HG03521 (cell line): Measurements from ENCODE around the gene ALPL.
"Not testable (repeated sequence)": the region's sequence is repeated elsewhere in the genome, so short reads cannot be mapped to it uniquely, and the experiment has no call there.

Source experiments
- ATAC-seq: cut with Tn5 transposase; IDR thresholded peaks from one replicate; pipeline ENCODE4 v1.9.1; 2021; ENCODE audit warnings: mild to moderate bottlenecking, moderate library complexity; ENCODE audit not compliant: unreplicated experiment

ALPL gene

GRCh38 chr1:21507511-21508270 is 1.5 kb upstream of the ALPL start:
- no peak for ATAC-seq

- ATAC-seq, result no peak
These were observed 458 bp upstream of the ALPL start for GRCh38 chr1:21508580-21509350.

GRCh38 chr1:21510113-21510493 is 880 bp downstream of the ALPL start:
- no peak for ATAC-seq

GRCh38 chr1:21510885-21511578 is 1.8 kb downstream of the ALPL start:
- no peak for ATAC-seq

- ATAC-seq, result no peak
These were observed 2.6 kb downstream of the ALPL start for GRCh38 chr1:21511579-21512522.

GRCh38 chr1:21514245-21514644 is 5.0 kb downstream of the ALPL start:
- ATAC-seq, result peak; percentile 66

GRCh38 chr1:21517161-21517589 is 8.0 kb downstream of the ALPL start:
- ATAC-seq, result no peak

GRCh38 chr1:21517660-21518480 is 8.6 kb downstream of the ALPL start:
- no peak for ATAC-seq

- ATAC-seq, result no peak
These were observed 9.7 kb downstream of the ALPL start for GRCh38 chr1:21518774-21519455.

- not testable (repeated sequence) for ATAC-seq
These were observed 10.4 kb downstream of the ALPL start for GRCh38 chr1:21519486-21520070.

GRCh38 chr1:21520899-21521716 is 11.9 kb downstream of the ALPL start:
- ATAC-seq, result no peak

GRCh38 chr1:21521717-21522060 is 12.5 kb downstream of the ALPL start:
- ATAC-seq, result no peak

- ATAC-seq, result no peak
These were observed 13.4 kb downstream of the ALPL start for GRCh38 chr1:21522525-21523038.

- no peak for ATAC-seq
These were observed 14.1 kb downstream of the ALPL start for GRCh38 chr1:21523297-21523813.

GRCh38 chr1:21524220-21524619 is 15.0 kb downstream of the ALPL start:
- ATAC-seq, result no peak

GRCh38 chr1:21524686-21525339 is 15.6 kb downstream of the ALPL start:
- ATAC-seq, result no peak

GRCh38 chr1:21525340-21525717 is 16.1 kb downstream of the ALPL start:
- ATAC-seq, result no peak
